ENCODE measurements around the gene ZC3H7B. TPM values are rescaled to one million over a fixed set of nuclear protein-coding genes. Genes with fewer than 3 reads are reported as not detected.

The ZC3H7B gene
- total RNA-seq, 1 experiment from 2014 or later, result 18.1 TPM

- no peaks in the 10 kb centered on the region for H3K9me3 ChIP-seq (ENCODE audit: low read length)
- no peaks in the 10 kb centered on the region for H3K9me2 ChIP-seq (replicated peaks; ENCODE audit: insufficient read depth, low read length)
- no peaks in the 10 kb centered on the region for H3K79me2 ChIP-seq (ENCODE audit: low read length)
- no peak overlapping the region for H3K27ac ChIP-seq (ENCODE audit: low read length)
- no peaks in the 10 kb centered on the region for H3K4me1 ChIP-seq (ENCODE audit: low read length)
- H3K27me3 ChIP-seq (ENCODE audit: low read length), result no peaks in the 10 kb centered on the region
- no peak overlapping the region for H3K4me2 ChIP-seq (ENCODE audit: low read depth, low read length, poor library complexity, severe bottlenecking)
- H3K36me3 ChIP-seq (ENCODE audit: insufficient read depth, low read length), result no peaks in the 10 kb centered on the region
- no peak for DNase-seq
- H2AFZ ChIP-seq (ENCODE audit: low read length), result no peak overlapping the region
- H3K9ac ChIP-seq (ENCODE audit: low read length), result no peak overlapping the region
- H3K4me3 ChIP-seq (ENCODE audit: low read length), result no peak overlapping the region
- no peaks in the 10 kb centered on the region for H4K20me1 ChIP-seq (ENCODE audit: insufficient read depth, low read depth, low read length)
These were observed 39.0 kb downstream of the ZC3H7B start for GRCh38 chr22:41340357-41340756.

DNA sequence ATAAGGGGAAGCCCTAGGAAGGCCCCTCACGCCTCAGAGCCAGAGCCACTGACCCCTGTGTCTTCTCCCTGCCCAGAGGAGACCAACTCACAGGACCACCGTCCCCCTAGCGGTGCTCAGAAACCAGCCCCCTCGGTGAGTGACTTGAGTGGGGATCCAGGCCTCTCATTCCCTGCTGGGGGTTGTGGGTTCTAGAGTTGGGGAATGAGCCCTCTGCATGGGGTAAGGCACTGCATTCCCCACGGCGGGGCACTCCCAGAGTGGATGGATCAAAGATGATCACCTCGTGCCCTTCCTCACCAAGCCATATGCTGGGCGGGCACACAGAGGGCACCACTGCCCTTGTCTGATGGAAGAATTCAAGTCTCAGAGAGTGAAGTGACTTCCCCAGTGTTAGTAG is 39.7 kb downstream of the ZC3H7B start:
- no peak overlapping the region for H3K4me3 ChIP-seq (ENCODE audit: low read length)
- no peaks in the 10 kb centered on the region for H3K79me2 ChIP-seq (ENCODE audit: low read length)
- no peak for DNase-seq
- H3K27me3 ChIP-seq (ENCODE audit: low read length), result no peaks in the 10 kb centered on the region
- H3K9ac ChIP-seq (ENCODE audit: low read length), result no peak overlapping the region
- no peaks in the 10 kb centered on the region for H4K20me1 ChIP-seq (ENCODE audit: insufficient read depth, low read depth, low read length)
- H3K4me1 ChIP-seq (ENCODE audit: low read length), result no peaks in the 10 kb centered on the region
- H3K36me3 ChIP-seq (ENCODE audit: insufficient read depth, low read length), result no peaks in the 10 kb centered on the region
- H3K27ac ChIP-seq (ENCODE audit: low read length), result no peak overlapping the region
- H3K4me2 ChIP-seq (ENCODE audit: low read depth, low read length, poor library complexity, severe bottlenecking), result no peak overlapping the region
- H3K9me3 ChIP-seq (ENCODE audit: low read length), result no peaks in the 10 kb centered on the region
- no peaks in the 10 kb centered on the region for H3K9me2 ChIP-seq (replicated peaks; ENCODE audit: insufficient read depth, low read length)
- no peak overlapping the region for H2AFZ ChIP-seq (ENCODE audit: low read length)

DNA sequence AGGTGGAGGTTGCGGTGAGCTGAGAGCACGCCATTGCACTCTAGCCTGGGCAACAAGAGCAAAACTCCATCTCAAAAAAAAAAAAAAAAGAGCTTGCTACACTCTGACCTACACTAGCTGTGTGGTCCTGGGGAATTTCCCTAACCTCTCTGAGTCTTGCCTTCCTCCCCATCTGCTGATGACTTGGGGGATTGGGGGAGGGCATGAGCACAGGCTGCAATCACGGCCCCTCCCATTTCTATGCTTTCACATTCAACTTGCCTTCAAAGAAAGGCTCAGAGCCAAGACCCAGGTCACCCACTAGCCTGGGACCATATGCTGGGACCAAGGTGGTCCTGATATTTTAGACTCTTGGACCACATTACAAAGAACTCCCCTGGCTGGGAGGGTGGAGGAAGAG is 40.7 kb downstream of the ZC3H7B start:
- Histone ChIP-seq H3K9me2 (replicated peaks; ENCODE audit: insufficient read depth, low read length) (no peaks in the 10 kb centered on the region), H3K9me3 (ENCODE audit: low read length) (no peaks in the 10 kb centered on the region), H3K36me3 (ENCODE audit: insufficient read depth, low read length) (no peaks in the 10 kb centered on the region), H3K27ac (ENCODE audit: low read length) (no peak overlapping the region), H3K4me3 (ENCODE audit: low read length) (no peak overlapping the region), H3K79me2 (ENCODE audit: low read length) (no peaks in the 10 kb centered on the region), H4K20me1 (ENCODE audit: insufficient read depth, low read depth, low read length) (no peaks in the 10 kb centered on the region), H3K27me3 (ENCODE audit: low read length) (no peaks in the 10 kb centered on the region), H3K9ac (ENCODE audit: low read length) (no peak overlapping the region), H3K4me2 (ENCODE audit: low read depth, low read length, poor library complexity, severe bottlenecking) (no peak overlapping the region), H3K4me1 (ENCODE audit: low read length) (no peaks in the 10 kb centered on the region), H2AFZ (ENCODE audit: low read length) (no peak overlapping the region)
- no peak for DNase-seq

DNA sequence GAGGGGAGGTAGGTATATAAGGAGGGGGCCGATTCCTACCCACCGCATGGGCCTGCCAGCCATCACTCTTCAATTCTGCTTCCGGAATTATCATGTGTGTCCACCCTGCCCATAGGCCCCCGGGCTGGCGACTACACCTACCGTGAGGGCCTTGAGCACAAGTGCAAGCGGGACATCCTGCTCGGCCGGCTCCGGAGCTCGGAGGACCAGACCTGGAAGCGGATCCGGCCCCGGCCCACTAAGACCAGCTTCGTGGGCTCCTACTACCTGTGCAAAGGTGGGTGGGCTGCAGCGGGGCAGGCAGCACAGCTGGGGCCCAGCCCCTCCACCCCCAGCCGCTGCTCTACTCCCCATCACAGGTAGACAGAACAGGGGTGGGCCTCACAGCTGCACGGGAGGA is 42.0 kb downstream of the ZC3H7B start:
- no peak overlapping the region for H2AFZ ChIP-seq (ENCODE audit: low read length)
- 0 out of 2 replicates have a peak, but pooled peaks cover 2% of the 10 kb centered on the region for H3K36me3 ChIP-seq (ENCODE audit: insufficient read depth, low read length)
- H3K27me3 ChIP-seq (ENCODE audit: low read length), result no peaks in the 10 kb centered on the region

GRCh38 chr22:41343717-41344116 is 42.4 kb downstream of the ZC3H7B start:
- Histone ChIP-seq H3K27ac (ENCODE audit: low read length) (no peak overlapping the region), H3K4me1 (ENCODE audit: low read length) (no peaks in the 10 kb centered on the region), H3K9me2 (replicated peaks; ENCODE audit: insufficient read depth, low read length) (no peaks in the 10 kb centered on the region), H2AFZ (ENCODE audit: low read length) (no peak overlapping the region), H3K36me3 (ENCODE audit: insufficient read depth, low read length) (0 out of 2 replicates have a peak, but pooled peaks cover 2% of the 10 kb centered on the region), H3K79me2 (ENCODE audit: low read length) (no peaks in the 10 kb centered on the region), H3K27me3 (ENCODE audit: low read length) (no peaks in the 10 kb centered on the region), H3K4me2 (ENCODE audit: low read depth, low read length, poor library complexity, severe bottlenecking) (no peak overlapping the region), H3K4me3 (ENCODE audit: low read length) (no peak overlapping the region), H3K9ac (ENCODE audit: low read length) (no peak overlapping the region), H3K9me3 (ENCODE audit: low read length) (no peaks in the 10 kb centered on the region), H4K20me1 (ENCODE audit: insufficient read depth, low read depth, low read length) (no peaks in the 10 kb centered on the region)
- no peak for DNase-seq

More for the DNA sequence above, 42.0 kb downstream of the ZC3H7B start:
- no peaks in the 10 kb centered on the region for H3K9me3 ChIP-seq (ENCODE audit: low read length)
- no peak for DNase-seq
- no peaks in the 10 kb centered on the region for H3K79me2 ChIP-seq (ENCODE audit: low read length)
- no peaks in the 10 kb centered on the region for H3K4me1 ChIP-seq (ENCODE audit: low read length)
- no peak overlapping the region for H3K4me3 ChIP-seq (ENCODE audit: low read length)
- H3K27ac ChIP-seq (ENCODE audit: low read length), result no peak overlapping the region
- no peak overlapping the region for H3K9ac ChIP-seq (ENCODE audit: low read length)
- no peak overlapping the region for H3K4me2 ChIP-seq (ENCODE audit: low read depth, low read length, poor library complexity, severe bottlenecking)
- H4K20me1 ChIP-seq (ENCODE audit: insufficient read depth, low read depth, low read length), result no peaks in the 10 kb centered on the region
- no peaks in the 10 kb centered on the region for H3K9me2 ChIP-seq (replicated peaks; ENCODE audit: insufficient read depth, low read length)

DNA sequence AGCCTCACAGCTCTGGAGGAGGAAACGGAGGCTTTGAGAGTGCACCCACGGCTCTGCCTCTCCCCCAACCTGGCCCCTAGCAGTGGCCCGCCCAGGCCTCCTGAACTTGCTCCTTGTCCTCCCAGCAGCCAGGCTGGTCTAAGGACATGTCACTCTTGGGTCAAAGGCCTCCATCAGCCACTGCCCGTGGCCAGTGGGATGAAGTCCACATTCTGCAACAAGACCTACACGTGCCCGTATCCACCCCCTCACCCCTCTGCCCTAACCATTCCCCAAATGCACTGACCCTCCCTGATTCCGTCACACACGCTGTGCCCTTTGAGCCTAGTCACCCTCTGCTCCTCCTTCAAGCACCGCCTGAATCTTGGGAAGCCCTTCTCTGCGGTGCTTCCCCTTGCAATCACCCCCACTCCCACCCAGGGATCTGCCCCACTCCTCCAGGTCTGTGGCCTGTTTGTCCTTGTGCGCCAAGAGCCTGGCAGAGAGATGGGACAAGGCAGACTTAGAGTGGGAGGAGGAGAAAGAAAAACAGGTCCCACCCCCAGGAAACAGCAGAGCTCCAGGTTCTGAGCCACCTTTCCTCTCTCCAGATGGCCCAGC is 43.0 kb downstream of the ZC3H7B start:
- Histone ChIP-seq H3K4me3 (ENCODE audit: low read length) (no peak overlapping the region), H3K27me3 (ENCODE audit: low read length) (no peaks in the 10 kb centered on the region), H4K20me1 (ENCODE audit: insufficient read depth, low read depth, low read length) (no peaks in the 10 kb centered on the region), H3K4me1 (ENCODE audit: low read length) (no peaks in the 10 kb centered on the region), H3K9me3 (ENCODE audit: low read length) (no peaks in the 10 kb centered on the region), H3K9me2 (replicated peaks; ENCODE audit: insufficient read depth, low read length) (no peaks in the 10 kb centered on the region), H3K9ac (ENCODE audit: low read length) (no peak overlapping the region), H3K4me2 (ENCODE audit: low read depth, low read length, poor library complexity, severe bottlenecking) (no peak overlapping the region), H2AFZ (ENCODE audit: low read length) (no peak overlapping the region), H3K36me3 (ENCODE audit: insufficient read depth, low read length) (0 out of 2 replicates have a peak, but pooled peaks cover 2% of the 10 kb centered on the region), H3K27ac (ENCODE audit: low read length) (no peak overlapping the region), H3K79me2 (ENCODE audit: low read length) (no peaks in the 10 kb centered on the region)
- DNase-seq, result no peak

- Histone ChIP-seq H4K20me1 (ENCODE audit: insufficient read depth, low read depth, low read length) (no peaks in the 10 kb centered on the region), H3K9me2 (replicated peaks; ENCODE audit: insufficient read depth, low read length) (no peaks in the 10 kb centered on the region), H3K27me3 (ENCODE audit: low read length) (no peaks in the 10 kb centered on the region), H3K36me3 (ENCODE audit: insufficient read depth, low read length) (0 out of 2 replicates have a peak, but pooled peaks cover 2% of the 10 kb centered on the region), H3K4me1 (ENCODE audit: low read length) (no peaks in the 10 kb centered on the region), H3K9me3 (ENCODE audit: low read length) (no peaks in the 10 kb centered on the region), H3K9ac (ENCODE audit: low read length) (no peak overlapping the region), H3K4me2 (ENCODE audit: low read depth, low read length, poor library complexity, severe bottlenecking) (no peak overlapping the region), H3K27ac (ENCODE audit: low read length) (no peak overlapping the region), H3K79me2 (ENCODE audit: low read length) (no peaks in the 10 kb centered on the region), H2AFZ (ENCODE audit: low read length) (no peak overlapping the region), H3K4me3 (ENCODE audit: low read length) (no peak overlapping the region)
- DNase-seq, result no peak
These were observed 44.5 kb downstream of the ZC3H7B start for GRCh38 chr22:41345807-41346335.

DNA sequence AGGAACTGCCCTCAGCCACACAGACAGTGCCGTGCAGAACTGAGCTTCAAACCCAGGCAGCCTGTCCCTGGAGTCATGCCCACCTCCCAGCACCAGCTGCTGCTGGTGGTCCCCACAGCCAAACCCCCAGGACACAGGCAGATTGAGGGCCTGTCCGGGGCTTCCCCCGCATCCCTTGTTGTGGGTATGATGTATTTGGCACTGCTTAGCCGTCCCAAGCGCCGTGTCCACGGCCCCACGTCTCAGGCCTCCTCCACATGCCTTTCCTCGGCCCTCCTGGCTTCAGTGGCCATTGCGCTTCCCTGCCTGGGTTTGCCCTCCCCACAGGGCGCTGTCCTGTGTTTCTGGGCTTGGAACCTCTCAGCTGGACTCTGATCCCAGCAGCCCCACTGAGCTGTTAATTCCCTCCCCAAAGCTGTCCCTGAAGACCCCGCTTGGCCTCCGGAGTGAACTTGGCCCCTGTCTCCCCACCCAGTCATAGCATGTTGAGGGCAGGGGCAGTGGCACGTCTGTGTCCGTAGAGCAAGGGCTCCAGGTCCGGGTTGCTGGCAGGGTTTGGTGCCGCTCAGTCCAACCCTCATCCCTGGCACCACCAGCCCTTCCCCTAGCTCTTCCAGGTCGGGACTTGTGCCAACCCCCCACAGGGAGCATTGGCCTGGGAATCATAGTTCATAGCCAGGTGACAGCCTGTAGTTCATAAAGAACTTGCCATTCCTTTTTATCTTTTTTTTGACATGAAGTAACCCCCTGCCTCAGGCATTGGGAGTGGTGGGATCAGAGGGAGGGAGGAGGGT is 45.9 kb downstream of the ZC3H7B start:
- H3K4me1 ChIP-seq (ENCODE audit: low read length), result no peaks in the 10 kb centered on the region
- H3K9ac ChIP-seq (ENCODE audit: low read length), result no peak overlapping the region
- no peaks in the 10 kb centered on the region for H3K79me2 ChIP-seq (ENCODE audit: low read length)
- no peaks in the 10 kb centered on the region for H3K9me2 ChIP-seq (replicated peaks; ENCODE audit: insufficient read depth, low read length)
- no peaks in the 10 kb centered on the region for H3K9me3 ChIP-seq (ENCODE audit: low read length)
- no peaks in the 10 kb centered on the region for H3K27me3 ChIP-seq (ENCODE audit: low read length)
- no peak for DNase-seq
- H2AFZ ChIP-seq (ENCODE audit: low read length), result no peak overlapping the region
- no peak overlapping the region for H3K4me3 ChIP-seq (ENCODE audit: low read length)
- no peaks in the 10 kb centered on the region for H4K20me1 ChIP-seq (ENCODE audit: insufficient read depth, low read depth, low read length)
- H3K4me2 ChIP-seq (ENCODE audit: low read depth, low read length, poor library complexity, severe bottlenecking), result no peak overlapping the region
- 0 out of 2 replicates have a peak, but pooled peaks cover 6% of the 10 kb centered on the region for H3K36me3 ChIP-seq (ENCODE audit: insufficient read depth, low read length)
- H3K27ac ChIP-seq (ENCODE audit: low read length), result no peak overlapping the region
